ENCODE results near the gene HHAT.

DNA sequence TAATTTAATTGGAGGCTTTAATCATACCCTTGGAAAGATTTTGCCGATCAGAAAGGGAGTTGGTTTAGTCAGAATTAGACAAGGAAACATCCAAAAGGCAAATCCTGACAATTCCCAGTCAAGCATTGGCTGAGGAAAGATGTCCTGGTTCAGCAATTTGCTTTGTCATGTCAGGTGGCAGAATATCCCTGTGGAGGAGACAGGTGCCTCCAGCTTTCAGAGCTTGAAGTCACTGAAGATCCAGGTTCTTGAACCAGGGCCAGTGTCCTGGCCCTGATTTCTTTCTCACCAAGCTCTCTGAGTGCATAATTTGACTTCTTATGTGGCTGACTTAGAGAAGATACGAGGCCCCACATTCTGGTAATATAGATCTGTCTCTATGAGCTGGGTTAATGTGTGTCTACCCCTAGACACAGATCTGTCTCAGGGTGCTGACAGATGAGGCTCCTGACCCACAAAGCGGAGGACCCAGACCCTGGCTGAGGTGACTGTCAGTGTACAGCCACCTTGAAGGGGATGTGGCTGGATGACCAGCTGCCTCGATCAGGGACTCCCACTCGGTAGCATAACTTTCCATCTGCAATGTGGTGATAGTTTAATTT lies 118.9 kb downstream of the HHAT start:
- no peak for TF ChIP-seq CTCF (conservative IDR thresholded peaks at IDR 0.05; ENCODE audit: low read length)
- TF ChIP-seq EZH2phosphoT487 (IDR thresholded peaks at IDR 0.05; ENCODE audit: borderline replicate concordance, low read depth, low read length), result no peak
